Right lobe of liver (tissue), 6 donors: ENCODE measurements around the gene DDX1. TPM values are rescaled to one million over a fixed set of nuclear protein-coding genes. Genes with fewer than 3 reads are reported as not detected.

Source experiments
- ATAC-seq, 4 donors: fragments of 200-7000 bp; cut with Tn5 transposase; one replicate each; pipeline ENCODE4 v1.9.1; 2020; ENCODE audit warnings: mild to moderate bottlenecking in 4 of 4, moderate library complexity in 4 of 4
- DNase-seq, 3 donors: peaks; one replicate each; pipeline ENCODE4 v3.0.0-alpha.2; 2020
- H3K27ac ChIP-seq, 3 donors: fragments of 200-600 bp; one replicate each; pipeline ENCODE4 v1.8.0; 2022
- H3K27me3 ChIP-seq, 2 donors: fragments of 200-600 bp; one replicate each; pipeline ENCODE4 v1.8.0; 2022
- H3K36me3 ChIP-seq, 4 donors: fragments of 200-600 bp; sonication (generic) in 1 of 4; one replicate each; pipeline versions ENCODE4 v1.5.1 to v1.8.0; 2017 to 2022; ENCODE audit warnings: control low read depth in 1 of 4
- H3K4me1 ChIP-seq, 4 donors: fragments of 200-600 bp; sonication (generic) in 1 of 4; one replicate each; pipeline versions ENCODE4 v1.5.1 to v1.8.0; 2017 to 2022; ENCODE audit warnings: control low read depth in 1 of 4
- H3K4me3 ChIP-seq, 3 donors: fragments of 200-600 bp; one replicate each; pipeline ENCODE4 v1.8.0; 2022
- H3K9me3 ChIP-seq, 4 donors: fragments of 200-600 bp; sonication (generic) in 1 of 4; one replicate each; pipeline versions ENCODE4 v1.5.1 to v1.8.0; 2017 to 2022; ENCODE audit warnings: control low read depth in 1 of 4
- CTCF ChIP-seq, 4 donors: fragments of 200-600 bp in 3 of 4; fragments of 450-650 bp in 1 of 4; IDR thresholded peaks; one replicate each; pipeline versions ENCODE4 v1.5.1 to v1.8.0; 2016 to 2022; ENCODE audit warnings: antibody characterized with exemption in 4 of 4, mild to moderate bottlenecking in 2 of 4
- POLR2A ChIP-seq: fragments of 450-650 bp; IDR thresholded peaks from one replicate; pipeline ENCODE4 v1.6.1; 2017; ENCODE audit warnings: antibody characterized with exemption, mild to moderate bottlenecking
- WGBS: methylation state at CpG from one replicate; pipeline ENCODE4 v1.1.6; 2018; ENCODE audit warnings: low coverage, low lambda C conversion rate; ENCODE audit not compliant: insufficient coverage; ENCODE audit errors: missing lambda C conversion rate; 5-methylcytosine and 5-hydroxymethylcytosine counted together
- intact Hi-C, 2 donors: fragments of 100-400 bp; cut with DNase I; formaldehyde crosslinking; loops; one replicate each; pipeline versions ENCODE4 v1.11.2 to v1.14.1; 2022
- total RNA-seq, 6 experiments: library from RNA; depleted of rRNA in 2 of 6; stranded (reverse); fragments of >200 nt in 2 of 6; fragmentation: NEBNext Ultra II Directional in 3 of 6; extraction: Animal tissue kit (Norgen Biotek cat#: 25700) in 3 of 6; gene quantifications; one replicate each; pipeline versions ENCODE4 v1.1.0 to v1.2.4, GENCODE V29; 2016 to 2023
- donor health status: DM: no; HTN: yes; CAD: no.
- donor health status: DM: no; HTN: no; CAD: no.
- donor health status: DM: no; HTN: no; CAD: no.
- donor health status: DM: no; HTN: yes; CAD: no.
- donor health status: DM: no; HTN: yes; CAD: no.

Gene DDX1
- total RNA-seq, 6 experiments from 2014 or later, result 29.7 to 43.5 (median 37.6) TPM

- TF ChIP-seq CTCF (IDR thresholded peaks at IDR 0.05) (no peak), POLR2A (no peak)
- Histone ChIP-seq H3K36me3 (no peaks in the 10 kb centered on the region), H3K4me1 (peaks cover 0 to 22% (median 0%) of the 10 kb centered on the region in 4 donors), H3K4me3 (no peak overlapping the region), H3K27ac (no peak overlapping the region), H3K9me3 (no peaks in the 10 kb centered on the region), H3K27me3 (no peaks in the 10 kb centered on the region)
- DNase-seq (no peak), ATAC-seq (peak; percentile 60 to 82 (median 72))
- intact Hi-C loops, result no loop called here
- WGBS, result 44% methylated on average over 1 of the region's 1 CpG
Observed at GRCh38 chr2:15641530-15641982, 49.9 kb downstream of the DDX1 start.

- ATAC-seq (peak in 3 of 4 donors; percentile 6 to 12 (median 10)), DNase-seq (no peak)
- WGBS, result 72% methylated on average over 12 of the region's 12 CpGs
- intact Hi-C loops, result no loop called here
- no peaks in the 10 kb centered on the region for H3K9me3 ChIP-seq
- H3K27ac ChIP-seq, result peak overlapping the region in 1 of 3 donors; percentile 27
- no peaks in the 10 kb centered on the region for H3K36me3 ChIP-seq
- TF ChIP-seq POLR2A, result no peak
- TF ChIP-seq CTCF (IDR thresholded peaks at IDR 0.05), result no peak
- H3K4me1 ChIP-seq, result peaks cover 0 to 22% (median 0%) of the 10 kb centered on the region in 4 donors
- H3K4me3 ChIP-seq, result no peak overlapping the region
- no peaks in the 10 kb centered on the region for H3K27me3 ChIP-seq
Observed at GRCh38 chr2:15642011-15642814, 50.5 kb downstream of the DDX1 start.

GRCh38 chr2:15642815-15643500 lies 51.3 kb downstream of the DDX1 start:
- H3K27me3 ChIP-seq, result no peaks in the 10 kb centered on the region
- H3K36me3 ChIP-seq, result no peaks in the 10 kb centered on the region
- no peak overlapping the region for H3K4me3 ChIP-seq
- no peak overlapping the region for H3K27ac ChIP-seq
- intact Hi-C loops, result no loop called here
- TF ChIP-seq POLR2A (no peak), CTCF (IDR thresholded peaks at IDR 0.05) (no peak)
- no peaks in the 10 kb centered on the region for H3K9me3 ChIP-seq
- H3K4me1 ChIP-seq, result peaks cover 0 to 22% (median 0%) of the 10 kb centered on the region in 4 donors
- WGBS, result 86% methylated on average over 12 of the region's 13 CpGs
- ATAC-seq (no peak), DNase-seq (no peak)

- H3K4me3 ChIP-seq, result no peak overlapping the region
- H3K27ac ChIP-seq, result no peak overlapping the region
- WGBS, result 83% methylated on average over 4 of the region's 4 CpGs
- H3K36me3 ChIP-seq, result no peaks in the 10 kb centered on the region
- no peaks in the 10 kb centered on the region for H3K27me3 ChIP-seq
- H3K9me3 ChIP-seq, result no peaks in the 10 kb centered on the region
- ATAC-seq (no peak), DNase-seq (no peak)
- H3K4me1 ChIP-seq, result peaks cover 0 to 22% (median 0%) of the 10 kb centered on the region in 4 donors
- intact Hi-C loops, result no loop called here
- TF ChIP-seq CTCF (IDR thresholded peaks at IDR 0.05), result no peak
- TF ChIP-seq POLR2A, result no peak
Observed at GRCh38 chr2:15643791-15644585, 52.3 kb downstream of the DDX1 start.
